Left ventricle myocardium superior (tissue), 1 donor: ENCODE data around the gene LDLRAD4. TPM values are rescaled to one million over a fixed set of nuclear protein-coding genes. Genes with fewer than 3 reads are reported as not detected.
A peak's percentile ranks its signal among the peaks of the same experiment; 100 is the strongest.

ENCODE experiments used
- ATAC-seq: fragments of 200-7000 bp; cut with Tn5 transposase; one replicate; pipeline ENCODE4 v1.9.1; 2020; ENCODE audit warnings: mild to moderate bottlenecking, moderate library complexity
- DNase-seq: peaks from one replicate; pipeline ENCODE4 v3.0.0-alpha.2; 2020
- intact Hi-C: fragments of 100-400 bp; cut with micrococcal nuclease; formaldehyde crosslinking; loops from one replicate; pipeline ENCODE4 v1.11.0; 2022
- total RNA-seq: library from RNA; stranded (reverse); fragmentation: NEBNext Ultra II Directional; extraction: Animal tissue kit (Norgen Biotek cat#: 25700); gene quantifications from one replicate; pipeline ENCODE4 v1.2.1, GENCODE V29; 2021
- donor health status: DM: no; HTN: yes; CAD: no; lungs with severe emphysema.

The LDLRAD4 gene
- total RNA-seq, 1 donor from 2014 or later: 26.0 TPM

DNA sequence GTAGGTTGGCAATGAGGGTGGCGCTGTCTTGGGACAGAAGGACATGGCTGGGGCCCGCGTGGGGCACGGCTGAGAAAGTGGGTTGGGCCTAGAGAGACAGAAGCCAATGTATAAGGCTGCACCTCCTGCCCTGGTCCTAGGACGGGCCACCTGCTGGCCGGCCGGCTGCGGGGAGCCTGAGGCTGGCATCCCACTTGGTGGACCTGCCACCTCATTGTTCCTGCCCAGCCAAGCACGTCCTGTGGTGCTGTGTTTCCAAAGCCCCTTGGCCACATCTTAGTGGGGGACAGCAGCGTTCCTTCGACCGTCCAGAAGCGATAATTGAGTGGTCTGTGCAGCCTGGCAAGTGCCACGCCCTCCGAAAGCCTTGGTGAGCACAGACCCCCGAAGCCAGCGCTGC lies 223.9 kb downstream of the LDLRAD4 start:
- intact Hi-C loops: no loop called here
- no peak for DNase-seq

DNA sequence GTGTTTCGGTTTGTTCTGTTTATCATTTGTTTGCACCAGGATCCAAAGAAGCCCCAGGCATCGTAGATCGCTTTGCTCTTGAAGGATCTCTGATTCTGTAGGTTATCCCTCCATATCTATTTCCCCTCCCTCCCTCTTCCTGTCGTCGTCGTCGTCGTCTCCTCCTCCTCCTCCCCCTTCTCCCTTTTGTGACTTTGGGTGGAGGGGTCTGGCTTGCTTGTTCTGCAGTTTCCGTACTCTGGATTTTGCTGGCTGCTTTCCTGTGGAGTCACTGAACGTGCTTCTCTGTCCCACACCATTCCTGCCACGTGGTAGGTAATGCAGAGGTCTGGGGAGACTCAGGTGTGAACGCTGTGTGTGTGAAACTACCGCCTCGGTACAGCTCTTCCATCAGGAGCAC lies 225.0 kb downstream of the LDLRAD4 start:
- DNase-seq: no peak
- intact Hi-C loops: no loop called here
- ATAC-seq: no peak

More for the DNA sequence above, 223.9 kb downstream of the LDLRAD4 start:
- ATAC-seq: no peak

DNA sequence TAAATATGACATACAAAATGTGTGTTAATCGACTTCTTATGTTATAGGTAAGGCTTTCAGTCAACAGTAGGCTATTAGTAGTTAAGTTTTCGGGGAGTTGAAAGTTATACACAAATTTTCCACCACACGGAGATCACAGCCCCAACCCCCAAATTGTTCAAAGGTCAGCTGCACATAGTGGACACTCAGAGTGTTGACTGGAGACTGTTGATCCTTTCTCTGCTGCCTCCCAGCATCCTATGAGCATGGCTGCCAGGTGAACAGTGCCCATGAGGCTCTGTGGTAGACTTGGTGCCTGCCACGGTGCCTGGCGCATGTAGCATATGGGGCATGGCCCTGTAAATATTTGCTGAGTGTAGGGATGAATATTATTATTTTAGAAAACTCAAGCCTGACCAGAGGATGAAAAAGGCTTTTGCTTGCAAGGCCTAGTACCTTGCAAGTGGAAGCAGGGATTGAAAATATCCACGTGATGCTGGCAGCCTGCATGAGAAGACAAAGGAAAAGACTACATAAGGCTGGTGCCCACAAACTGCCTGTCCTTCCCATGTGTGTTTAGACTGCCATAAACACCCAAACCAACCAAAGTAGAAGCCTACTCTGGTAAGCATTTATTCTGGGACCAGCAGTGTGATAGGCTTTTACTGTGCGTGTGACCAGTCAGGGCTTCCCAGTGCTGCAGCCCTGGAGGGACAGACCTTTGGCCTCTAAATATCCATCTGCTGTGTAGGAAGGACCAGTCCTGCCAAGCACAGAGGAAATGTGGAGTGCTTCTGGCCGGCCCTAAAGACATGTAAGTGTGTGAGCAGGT lies 226.1 kb downstream of the LDLRAD4 start:
- ATAC-seq (no peak), DNase-seq (no peak)
- intact Hi-C loops: no loop called here

DNA sequence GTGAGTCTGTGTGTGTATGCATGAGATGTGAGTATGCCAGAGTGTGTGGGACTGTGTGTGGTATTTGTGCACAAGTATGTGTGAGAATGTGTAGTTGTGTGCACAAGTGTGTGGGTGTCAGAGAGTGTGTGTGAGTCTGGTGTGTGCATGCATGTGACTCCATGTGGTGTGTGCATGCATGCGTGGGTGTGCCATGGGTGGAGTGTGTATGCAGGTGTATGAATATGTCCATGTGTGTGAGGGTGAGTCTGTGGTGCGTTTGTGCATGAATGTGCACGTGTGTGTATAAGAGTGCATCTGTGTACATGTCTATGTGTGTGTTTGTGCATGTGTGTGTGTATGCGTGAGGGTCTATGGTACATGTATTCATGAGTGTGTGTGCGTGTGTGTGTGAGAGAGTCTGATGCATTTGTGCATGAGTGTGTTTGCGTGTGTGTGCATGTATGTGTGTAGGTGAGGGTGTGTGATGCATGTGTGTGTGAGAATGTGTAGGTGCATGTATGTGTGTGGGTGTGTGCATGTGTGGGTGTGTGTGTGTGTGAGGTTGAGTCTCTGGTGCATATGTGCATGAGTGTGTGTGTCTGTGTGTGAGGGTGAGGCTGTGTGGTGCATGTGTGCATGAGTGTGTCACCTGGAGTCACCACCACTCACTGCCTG lies 226.8 kb downstream of the LDLRAD4 start:
- no peak for ATAC-seq
- intact Hi-C loops: no loop called here
- no peak for DNase-seq

DNA sequence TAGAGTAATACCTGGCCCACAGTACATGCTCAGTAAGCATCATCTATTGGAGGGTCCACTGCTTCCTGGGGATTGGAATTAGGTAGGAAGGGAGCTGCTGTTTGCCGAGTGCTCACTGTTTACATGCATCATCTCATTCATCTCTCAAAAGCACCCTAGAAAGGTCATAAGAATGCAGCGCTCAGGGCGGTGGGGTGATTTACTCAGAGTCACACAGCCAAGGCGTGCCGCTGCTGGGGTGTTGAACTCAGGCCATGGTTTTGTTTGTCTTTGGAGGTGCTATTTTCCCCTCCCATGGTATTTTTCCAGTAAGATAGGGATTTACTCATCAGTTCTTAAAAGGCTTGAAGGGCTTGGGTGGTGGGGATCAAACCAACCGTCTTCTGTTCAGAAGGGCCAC lies 227.5 kb downstream of the LDLRAD4 start:
- intact Hi-C loops: no loop called here
- ATAC-seq (no peak), DNase-seq (no peak)

DNA sequence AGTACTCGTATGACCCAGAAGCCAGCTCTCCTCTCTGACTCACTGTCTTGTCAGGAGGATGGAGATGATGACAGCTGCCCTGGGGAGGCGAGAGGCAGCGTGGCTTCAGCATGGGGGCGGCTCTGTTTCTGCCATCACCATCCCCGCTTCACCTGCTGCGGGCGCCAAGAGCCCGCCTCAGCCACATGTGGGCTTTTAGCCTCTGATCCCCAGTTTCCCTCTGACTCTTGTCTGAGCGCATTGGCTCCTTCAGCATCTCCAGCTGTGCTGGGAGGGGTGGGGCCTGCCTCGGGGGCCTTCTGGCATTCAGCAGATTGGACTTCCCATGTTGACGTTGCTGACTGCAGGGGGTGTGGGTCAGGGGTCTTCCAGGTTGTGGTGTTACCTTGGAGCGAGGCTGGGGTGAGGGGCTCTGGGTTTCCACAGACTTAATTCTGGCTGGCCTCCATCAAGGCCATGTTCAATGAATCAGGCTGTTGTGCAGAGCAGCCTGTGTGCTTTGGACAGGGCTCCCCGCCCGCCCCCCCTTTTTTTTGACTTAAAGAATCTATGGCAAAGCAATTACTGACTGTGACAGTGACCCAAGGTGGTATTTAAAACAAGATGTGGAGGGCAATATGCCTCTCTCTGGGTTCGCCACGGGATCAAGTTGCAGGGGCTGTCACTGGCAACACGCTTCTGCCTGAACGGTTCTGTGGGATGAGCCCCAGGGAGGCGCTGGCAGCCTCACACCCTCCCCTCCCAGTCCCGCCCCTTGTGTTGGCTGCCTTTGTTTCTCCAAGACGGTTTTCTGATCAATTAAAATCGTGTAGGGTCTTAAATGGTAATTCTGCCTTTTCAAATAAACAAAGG lies 228.3 kb downstream of the LDLRAD4 start:
- no peak for DNase-seq
- ATAC-seq: no peak
- intact Hi-C loops: no loop called here

DNA sequence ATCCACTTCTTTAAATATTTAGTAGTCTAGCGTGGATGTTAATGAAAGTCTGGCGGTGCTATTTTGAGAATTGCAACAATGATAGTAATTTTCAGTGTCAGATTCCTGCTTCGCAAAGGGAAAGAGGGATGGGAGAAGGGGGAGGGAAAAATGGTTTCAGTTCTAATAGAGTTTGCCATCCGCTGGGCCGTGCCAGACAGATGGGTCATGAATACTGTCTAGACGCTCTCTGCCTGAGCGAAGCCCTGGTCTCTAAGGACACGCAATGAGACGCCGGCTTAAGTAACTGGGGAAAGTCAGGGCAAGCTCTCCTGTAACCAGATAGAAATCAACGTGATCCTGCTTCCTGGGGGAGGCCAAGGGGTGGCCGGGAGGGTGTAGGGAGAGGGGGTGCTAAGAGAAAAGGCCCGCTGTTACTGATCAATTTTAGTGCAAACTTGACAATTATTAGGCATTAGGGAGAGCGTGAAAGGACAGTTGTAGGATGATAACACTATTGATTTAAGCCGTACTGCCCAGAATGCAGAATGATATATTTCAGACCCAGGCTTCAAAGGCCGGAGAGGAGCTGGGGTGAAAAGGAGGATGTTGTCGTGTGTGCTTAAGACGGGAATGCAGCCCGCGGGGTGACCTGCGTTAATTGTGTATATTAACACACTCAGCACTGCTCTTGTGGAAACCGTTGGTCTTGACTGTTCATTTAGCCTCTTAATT lies 229.2 kb downstream of the LDLRAD4 start:
- intact Hi-C loops: no loop called here
- no peak for DNase-seq
- peak; percentile 47 for ATAC-seq

DNA sequence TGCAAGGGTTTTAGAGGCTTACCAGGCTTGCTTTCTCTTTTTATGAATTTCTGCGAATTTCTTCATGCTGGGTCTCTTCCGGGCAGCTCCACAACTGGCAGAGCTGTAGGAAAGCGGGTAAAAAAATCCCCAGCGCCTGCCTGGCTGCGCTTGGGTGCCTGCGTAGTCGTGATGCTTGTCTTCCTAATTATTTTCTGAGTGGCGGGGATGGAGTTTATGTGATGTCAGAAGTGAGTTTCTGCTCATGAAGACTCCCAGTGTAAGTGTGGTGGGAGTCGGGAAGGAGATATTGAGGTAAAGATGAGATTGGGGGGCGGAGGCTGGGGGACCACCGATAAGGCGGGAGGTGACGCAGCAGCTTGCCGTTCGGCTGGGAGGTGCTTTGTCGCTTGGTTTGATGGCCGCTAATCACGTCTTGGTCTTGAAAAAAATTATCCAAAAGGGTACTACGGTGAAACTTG lies 229.8 kb downstream of the LDLRAD4 start:
- no peak for ATAC-seq
- DNase-seq: no peak
- intact Hi-C loops: no loop called here

DNA sequence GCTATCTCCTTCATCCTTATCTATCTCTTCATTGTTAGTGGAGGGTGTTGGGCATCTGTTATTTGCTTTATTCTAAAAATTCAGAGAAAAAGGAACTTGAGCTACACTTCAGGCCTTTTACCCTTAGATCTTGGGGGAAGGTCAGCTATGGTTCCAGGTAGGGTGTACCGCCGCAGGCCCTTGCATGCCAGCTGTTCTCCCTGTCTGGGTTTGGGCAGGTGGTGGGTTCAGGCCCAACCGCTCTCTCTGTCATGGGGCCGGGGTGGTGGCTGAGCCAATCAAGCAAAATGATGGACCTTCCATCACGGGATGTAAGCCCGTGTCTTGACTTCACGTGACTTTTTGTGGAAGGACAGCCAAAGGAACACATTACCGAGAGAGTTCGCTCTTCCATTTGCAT lies 231.1 kb downstream of the LDLRAD4 start:
- intact Hi-C loops: no loop called here
- no peak for DNase-seq

DNA sequence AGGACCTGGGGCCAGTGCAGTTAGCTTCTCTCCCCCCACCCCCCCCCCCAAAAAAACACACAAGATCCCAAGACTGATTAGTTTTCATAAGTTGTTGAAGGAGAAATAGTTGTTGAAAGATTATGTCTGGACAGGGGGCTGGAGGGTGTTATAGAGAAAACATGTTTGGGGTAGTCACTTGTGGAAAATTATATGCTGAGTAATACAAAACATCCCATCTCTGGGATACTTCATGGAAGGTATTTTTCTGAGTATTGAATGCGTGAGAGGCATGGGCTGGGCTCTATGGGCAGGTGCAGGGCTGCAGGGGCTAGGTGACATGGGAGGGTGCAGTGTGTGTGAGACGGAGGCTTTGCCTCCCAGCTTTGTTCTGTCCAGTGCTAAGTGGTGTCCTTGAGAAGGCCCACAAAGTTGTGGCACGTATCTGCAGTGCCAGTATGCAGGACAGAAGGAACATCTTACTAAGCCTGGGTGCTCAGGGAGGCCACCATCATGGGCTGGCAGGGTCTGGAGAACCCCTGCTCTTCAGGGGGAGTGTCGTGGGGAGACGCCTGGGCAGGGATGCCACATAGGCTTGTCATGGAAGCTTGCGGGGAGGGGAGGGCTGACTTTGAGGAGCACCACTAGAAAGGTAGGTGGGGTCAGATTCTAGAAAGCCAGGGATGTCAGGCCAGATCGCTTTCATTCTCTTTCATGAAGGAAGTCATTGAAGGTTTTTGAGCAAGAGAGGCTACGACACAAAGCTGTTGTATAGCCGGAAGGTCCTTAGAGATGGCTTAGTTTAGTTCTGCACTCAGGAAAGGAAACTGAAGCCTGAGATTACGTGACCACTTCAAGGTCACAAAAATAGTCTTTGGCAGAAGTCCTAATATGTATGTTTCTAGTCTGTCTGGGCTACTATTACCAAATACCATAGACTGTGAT lies 232.0 kb downstream of the LDLRAD4 start:
- intact Hi-C loops: no loop called here
- ATAC-seq (peak; percentile 14), DNase-seq (no peak)

More for the DNA sequence above, 231.1 kb downstream of the LDLRAD4 start:
- ATAC-seq: no peak

DNA sequence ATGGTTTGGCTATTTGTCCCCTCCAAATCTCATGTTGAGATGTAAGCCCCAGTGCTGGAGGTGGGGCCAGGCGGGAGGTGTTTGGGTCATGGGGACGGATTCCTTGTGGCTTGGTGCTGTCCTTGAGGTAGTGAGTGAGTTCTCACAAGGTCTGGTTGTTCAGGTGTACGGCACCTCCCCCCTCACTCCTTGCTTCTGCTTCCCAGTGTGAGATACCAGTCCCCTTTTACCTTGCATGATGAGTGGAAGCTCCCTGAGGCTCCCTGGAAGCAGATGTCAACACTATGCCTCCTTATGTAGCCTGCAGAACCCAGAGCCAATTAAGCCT lies 232.6 kb downstream of the LDLRAD4 start:
- DNase-seq (no peak), ATAC-seq (no peak)
- intact Hi-C loops: no loop called here

DNA sequence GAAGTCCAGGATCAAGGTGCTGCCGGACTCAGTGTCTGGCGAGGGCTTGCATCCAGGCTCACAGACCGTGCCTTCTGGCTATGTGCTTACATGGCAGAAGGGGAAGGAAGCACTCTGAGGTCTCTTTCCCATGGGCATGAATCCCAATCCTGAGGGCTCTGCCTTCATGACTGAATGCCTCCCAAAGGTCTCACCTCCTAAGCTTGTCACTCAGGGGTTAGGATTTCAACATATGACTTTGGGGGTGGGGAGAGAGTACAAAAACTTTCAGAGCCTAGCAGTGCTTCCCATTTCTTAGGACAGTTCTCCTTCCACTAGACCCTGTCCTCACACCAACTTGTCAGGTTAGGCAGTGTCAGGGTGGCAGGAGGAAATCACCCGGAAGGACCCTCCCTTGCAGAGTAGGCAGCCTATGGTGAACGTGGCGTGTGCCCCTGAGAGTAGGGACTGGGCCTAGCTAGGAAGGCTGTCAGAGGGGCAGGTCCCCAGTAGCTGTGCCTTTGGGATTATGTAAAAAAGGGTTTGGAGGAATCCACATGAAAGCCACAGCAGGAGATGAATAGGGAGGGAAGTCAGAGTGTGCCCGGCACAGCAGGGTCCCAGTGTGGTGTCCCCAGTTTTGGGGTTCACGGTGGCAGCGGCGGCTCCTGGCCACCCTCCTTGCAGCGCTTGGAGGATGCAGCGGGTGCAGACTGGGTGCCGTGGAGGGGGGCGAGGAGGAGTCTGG lies 233.3 kb downstream of the LDLRAD4 start:
- no peak for DNase-seq
- intact Hi-C loops: no loop called here
- ATAC-seq: peak; percentile 38

DNA sequence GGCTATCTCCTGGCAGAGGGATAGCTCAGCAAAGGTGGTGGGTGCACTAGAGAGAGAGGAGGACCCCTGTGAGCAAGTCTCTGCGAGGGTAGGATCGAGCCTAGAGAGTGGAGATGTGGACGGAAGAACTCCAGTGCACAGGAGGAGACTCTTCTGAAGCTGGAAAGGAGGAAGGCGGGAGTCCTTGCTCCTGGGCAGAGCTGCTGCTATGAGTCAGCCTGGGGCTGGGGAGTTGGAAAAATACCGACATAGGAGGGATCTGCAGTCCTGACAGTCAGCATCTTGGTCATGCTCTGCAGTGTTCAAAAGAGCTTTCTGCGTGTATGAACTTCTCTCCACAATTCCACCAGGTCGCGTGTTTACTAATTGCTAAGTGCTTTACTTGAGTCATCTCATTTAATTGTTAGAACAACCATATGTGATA lies 233.8 kb downstream of the LDLRAD4 start:
- DNase-seq (no peak), ATAC-seq (peak; percentile 38)
- intact Hi-C loops: no loop called here

DNA sequence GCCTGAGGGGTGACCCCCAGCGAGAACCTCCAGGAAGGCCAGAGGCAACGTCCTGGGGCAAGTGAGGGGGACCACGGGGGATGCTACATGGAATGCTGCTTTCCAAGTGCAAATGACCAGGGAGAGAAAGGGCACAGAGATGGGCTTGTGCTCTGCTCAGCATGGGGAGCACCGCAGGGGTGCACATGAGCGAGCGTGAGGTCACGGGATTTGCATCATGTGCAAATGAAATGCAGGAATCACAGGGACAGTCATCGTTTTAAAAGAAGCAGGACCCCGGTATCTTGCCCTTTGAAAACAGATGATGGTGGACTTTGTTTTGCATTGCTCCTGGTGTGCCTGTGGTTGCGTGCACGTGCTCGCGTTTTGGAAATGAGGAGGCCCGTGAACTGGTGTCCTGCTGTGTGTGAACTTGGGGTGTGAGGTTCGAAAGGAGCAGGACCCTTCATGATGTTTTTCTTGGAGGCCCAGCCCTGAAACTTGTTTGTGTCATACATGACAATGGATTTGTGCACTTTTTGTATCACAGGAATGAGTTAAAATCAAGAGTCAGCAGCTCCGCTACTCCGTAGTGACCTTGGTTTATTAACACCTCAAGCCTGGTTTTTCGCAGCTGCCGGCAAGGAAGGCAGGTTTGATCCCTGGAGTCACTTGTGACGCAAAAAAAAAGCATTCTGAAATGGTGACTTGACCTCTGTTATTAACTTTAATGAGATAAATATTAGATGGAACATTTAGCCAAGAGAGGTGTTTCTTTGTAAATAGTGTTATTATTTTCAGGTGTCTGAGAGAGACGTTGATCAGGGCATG lies 234.5 kb downstream of the LDLRAD4 start:
- intact Hi-C loops: no loop called here
- ATAC-seq (no peak), DNase-seq (no peak)

DNA sequence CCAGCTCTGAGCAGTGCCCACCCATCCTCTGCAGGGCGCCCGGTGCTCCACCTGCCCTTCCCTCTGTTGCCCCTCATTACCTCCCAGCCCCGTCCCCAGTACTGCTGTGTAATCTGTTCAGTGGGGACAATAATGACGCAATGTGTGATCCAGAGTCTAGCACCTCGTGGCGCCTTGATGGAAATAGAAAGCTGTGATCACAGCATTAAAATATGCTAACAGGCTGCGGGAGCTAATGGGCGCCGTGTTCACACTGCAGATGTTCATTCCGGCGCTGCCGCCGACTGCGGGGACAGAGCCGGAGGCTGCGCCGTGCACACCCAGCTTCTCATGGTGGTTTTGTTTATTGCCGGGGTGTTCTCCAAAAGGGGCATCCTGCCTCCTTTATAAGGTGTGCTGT lies 235.2 kb downstream of the LDLRAD4 start:
- intact Hi-C loops: no loop called here
- peak; percentile 58 for DNase-seq

DNA sequence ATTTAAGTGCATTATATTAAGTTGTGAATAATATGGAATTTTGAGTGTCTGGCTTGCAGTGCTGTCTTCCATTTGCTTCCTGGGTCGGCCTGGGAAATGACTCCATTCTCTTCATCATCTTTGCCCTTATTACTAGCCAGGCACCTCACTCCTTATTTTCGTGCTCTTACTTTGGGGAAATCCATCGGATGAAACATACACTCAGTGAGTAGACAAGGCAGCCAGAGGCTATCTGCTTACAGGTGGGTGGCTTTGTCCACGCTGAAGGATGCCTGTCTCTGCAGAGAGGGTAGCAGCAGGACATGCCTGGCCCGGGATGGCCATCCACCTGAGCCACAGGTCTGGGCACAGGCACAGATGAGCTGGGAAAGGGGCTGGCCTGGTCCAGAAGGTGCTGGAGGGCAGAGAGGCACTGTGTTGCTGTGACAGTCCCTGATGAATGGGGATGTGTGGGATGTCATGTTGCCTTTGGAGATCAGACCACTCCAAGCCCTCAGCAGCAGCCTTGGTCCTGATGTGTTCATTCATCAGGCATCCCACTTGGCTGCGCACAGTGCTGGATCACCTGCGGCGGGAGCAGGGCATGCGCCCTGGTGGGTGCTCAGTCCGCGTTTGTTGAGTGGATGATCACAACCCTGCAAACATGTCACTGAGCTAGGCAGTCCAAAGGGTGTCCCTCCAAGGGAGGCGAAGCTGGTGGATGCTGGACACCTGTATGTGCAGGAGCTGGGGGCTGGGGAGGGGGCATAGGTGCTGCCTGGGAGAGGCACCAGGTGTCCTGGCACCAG lies 236.0 kb downstream of the LDLRAD4 start:
- DNase-seq: no peak
- intact Hi-C loops: no loop called here
- ATAC-seq: no peak

More for the DNA sequence above, 235.2 kb downstream of the LDLRAD4 start:
- peak; percentile 73 for ATAC-seq
